NCI-H748 (cell line): ENCODE measurements around the gene CCDC195.
"Not testable (repeated sequence)": the region's sequence is repeated elsewhere in the genome, so short reads cannot be mapped to it uniquely, and the experiment has no call there.

Experiments
- DNase-seq: peaks from one replicate; lab custom pipeline; 2025; ENCODE audit not compliant: unreplicated experiment; lab: John Stamatoyannopoulos, UW

The CCDC195 gene

DNA sequence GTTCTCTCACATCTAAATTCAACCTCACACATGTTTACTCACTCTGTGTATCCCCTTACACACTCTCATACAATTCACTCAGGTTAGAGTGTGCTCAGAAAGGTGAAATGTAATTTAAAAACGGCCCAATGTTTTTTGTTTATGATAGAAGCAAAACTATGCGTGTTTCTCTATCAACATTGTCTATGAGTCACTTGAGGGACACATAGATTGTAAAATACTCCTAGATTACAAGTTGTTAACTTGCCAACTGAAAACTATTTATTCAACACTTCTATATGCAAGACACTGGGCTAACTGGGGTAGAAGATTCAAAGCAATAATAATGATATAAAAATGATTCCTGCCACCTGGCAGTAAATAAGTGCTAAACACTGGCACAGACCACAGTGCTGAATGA is 24.6 kb downstream of the CCDC195 start:
- DNase-seq, result no peak

DNA sequence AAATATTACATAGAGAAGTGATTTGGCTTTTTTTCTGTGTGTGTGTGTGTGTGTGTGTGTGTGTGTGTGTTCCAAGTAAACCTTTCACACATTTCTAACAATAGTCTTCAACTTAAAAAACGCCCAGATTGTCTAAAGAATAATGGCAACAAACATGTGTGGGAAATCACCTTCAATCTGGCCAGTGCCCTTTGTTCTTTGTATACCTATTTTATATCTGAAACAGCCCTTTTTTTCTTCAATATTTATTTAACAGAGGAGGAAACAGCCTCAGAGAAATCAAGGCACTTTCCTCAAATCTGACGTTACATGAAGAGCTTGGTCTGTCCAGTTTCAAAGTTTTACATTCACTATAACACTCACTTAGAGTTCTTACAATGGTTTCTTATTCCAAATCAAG is 25.3 kb downstream of the CCDC195 start:
- no peak for DNase-seq

GRCh38 chr2:224689539-224689938 is 26.6 kb downstream of the CCDC195 start:
- no peak for DNase-seq

GRCh38 chr2:224688997-224689396 is 27.2 kb downstream of the CCDC195 start:
- no peak for DNase-seq

DNA sequence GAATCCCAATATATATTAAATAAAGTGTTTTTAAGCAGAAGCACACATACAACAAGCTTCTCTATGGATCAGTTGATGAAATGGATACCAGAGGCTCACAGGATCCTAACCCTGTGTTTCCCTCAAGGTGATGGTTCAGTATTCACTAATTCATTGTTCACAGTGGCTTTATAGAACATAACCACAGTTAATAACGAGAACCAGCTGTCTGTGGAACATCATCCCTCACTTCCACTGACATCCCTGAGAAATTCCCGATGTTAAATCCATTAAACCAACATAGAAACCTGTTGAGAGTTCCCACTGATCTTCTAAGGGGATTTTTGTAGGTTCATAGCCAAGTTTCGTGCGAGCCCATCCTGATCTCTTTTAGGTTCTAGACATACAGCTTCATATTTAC is 29.0 kb downstream of the CCDC195 start:
- no peak for DNase-seq

DNA sequence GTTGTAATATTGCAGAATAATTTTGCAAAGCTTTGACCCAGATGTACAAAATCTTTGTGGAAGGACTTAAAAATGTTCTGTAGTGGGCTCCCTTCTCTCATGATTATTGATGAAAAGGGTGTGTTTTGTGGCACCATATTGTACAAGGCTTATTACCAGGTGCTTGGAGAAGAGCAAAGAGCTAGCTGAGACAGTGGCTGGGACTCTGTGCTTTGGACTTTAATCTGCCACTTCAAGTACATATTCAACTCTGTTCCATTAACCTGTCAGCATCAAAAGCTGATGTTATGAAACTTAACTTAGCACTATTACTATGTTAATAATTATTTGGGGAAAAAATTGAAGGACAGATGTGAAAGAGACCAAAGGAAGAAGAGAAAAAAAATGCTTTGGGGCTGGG is 31.0 kb downstream of the CCDC195 start:
- no peak for DNase-seq

DNA sequence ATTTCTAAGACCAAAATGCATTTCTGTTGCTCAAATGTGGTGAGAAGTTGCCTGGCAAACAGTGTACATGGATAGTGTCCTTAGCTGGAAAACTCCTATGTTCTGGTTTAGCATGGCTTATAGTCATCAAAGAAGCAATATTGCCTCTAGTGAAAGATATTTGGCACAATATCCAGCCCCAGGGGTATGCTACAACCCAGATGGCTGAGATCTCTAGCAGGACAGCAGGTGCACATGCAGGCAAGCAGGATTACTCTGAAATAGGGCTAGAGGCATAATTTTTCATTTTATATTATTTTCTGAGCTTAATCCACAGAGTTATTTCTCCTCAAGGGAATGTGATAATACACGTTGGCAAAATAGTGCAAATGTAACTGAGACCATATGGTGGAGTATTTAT is 34.0 kb downstream of the CCDC195 start:
- DNase-seq, result no peak

DNA sequence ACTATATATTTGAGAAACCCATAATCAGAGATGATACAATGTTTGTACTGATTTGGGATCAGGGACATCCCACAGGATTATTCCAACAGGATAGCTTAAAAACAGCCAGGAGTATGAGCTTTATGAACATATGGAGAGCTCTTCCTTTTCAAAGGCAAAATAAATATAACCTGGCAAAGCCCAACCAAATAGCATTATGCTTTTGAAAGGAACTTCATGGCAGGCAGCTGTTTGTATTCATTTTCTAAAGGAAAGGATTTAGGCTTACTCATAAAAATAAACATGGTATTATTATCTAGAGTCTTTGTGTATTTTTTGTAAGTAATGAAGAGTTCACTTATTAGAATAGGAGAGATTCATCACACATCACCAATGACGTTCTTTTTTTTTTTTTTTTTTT is 44.4 kb downstream of the CCDC195 start:
- DNase-seq, result peak; percentile 71

DNA sequence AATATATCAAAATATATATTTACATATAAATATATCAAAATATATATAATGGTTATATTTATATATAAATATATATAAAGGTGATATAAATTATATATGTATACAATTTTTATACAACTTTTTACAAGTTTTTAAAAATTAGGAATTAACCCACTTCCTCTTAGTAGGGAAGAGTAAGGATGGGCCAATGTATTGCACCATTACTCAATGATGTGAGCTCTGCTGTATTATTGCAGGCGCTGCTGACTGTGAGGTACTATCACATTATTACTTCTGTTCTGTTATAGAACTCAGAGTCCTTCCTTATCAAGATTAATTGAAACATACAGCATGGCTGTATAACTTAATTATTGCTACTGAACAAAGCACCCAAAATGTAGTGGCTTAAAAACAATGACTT is 46.0 kb downstream of the CCDC195 start:
- DNase-seq, result no peak

DNA sequence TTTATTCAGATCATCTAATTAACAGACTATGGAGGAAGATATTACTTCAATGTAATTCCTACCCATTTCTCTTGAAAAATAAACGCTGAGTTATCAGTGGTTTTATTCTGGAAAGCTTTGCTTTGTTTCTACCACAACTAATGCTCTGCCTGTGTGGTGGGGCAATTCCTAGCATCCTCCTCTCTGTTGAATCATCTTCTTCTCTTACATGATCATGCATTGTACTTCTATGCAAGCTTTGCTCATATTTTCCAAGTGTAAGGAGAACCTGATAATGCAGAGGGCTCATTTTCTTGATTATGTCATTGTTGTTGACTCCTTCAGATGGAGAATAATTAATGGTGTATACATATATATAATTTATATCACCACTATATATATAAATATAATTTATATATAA is 46.7 kb downstream of the CCDC195 start:
- no peak for DNase-seq

GRCh38 chr2:224668123-224668909 is 47.8 kb downstream of the CCDC195 start:
- DNase-seq, result peak; percentile 54

DNA sequence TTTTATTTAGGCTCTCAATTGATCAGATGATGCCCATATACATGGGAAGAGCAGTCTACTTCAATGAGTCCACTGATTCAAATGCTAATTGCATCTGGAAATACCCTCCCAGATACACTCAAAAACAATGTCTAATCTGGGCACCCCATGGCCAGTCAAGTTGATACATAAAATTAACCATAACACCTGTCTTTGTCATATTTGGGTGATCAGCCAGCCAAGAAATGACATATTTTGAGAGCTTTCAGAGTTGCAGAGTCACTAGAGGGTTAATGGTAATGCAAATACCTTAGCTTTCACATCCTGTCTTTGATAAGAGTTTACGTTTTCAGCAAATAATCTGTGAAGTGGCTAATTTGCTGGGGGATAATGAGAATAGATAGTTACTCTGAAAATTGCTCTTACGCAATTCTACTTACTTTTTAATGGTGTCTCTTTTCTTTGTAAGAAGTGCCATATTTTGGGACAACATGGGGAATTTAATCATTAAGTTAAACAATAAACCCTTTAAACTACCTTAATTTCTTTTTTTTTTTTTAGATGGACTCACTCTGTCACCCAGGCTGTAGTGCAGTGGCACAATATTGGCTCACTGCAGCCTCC is 49.1 kb downstream of the CCDC195 start:
- DNase-seq, result peak; percentile 95

DNA sequence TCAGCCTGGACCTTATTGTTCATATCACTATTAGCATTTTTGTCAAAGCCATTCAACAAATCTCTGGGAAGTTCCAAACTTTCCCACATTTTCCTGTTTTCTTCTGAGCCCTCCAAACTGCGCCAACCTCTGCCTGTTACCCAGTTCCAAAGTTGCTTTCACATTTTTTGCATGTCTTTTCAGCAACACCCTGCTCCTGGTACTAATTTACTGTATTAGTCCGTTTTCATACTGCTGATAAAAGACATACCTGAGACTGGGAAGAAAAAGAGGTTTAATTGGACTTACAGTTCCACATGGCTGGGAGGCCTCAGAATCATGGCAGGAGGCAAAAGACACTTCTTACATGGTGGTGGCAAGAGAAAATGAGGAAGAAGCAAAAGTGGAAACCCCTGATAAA is 52.8 kb downstream of the CCDC195 start:
- DNase-seq, result not testable (repeated sequence)

DNA sequence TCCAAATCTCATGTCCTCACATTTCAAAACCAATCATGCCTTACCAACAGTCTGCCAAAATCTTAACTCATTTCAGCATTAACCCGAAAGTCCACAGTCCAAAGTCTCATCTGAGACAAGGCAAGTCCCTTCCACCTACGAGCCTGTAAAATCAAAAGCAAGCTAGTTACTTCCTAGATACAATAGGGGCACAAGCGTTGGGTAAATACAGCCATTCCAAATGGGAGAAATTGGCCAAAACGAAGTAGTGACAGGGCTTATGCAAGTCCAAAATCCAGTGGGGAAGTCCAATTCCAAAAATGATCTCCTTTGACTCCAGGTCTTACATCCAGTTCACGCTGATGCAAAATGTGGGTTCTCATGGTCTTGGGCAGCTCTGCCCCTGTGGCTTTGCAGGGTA is 54.5 kb downstream of the CCDC195 start:
- DNase-seq, result not testable (repeated sequence)

DNA sequence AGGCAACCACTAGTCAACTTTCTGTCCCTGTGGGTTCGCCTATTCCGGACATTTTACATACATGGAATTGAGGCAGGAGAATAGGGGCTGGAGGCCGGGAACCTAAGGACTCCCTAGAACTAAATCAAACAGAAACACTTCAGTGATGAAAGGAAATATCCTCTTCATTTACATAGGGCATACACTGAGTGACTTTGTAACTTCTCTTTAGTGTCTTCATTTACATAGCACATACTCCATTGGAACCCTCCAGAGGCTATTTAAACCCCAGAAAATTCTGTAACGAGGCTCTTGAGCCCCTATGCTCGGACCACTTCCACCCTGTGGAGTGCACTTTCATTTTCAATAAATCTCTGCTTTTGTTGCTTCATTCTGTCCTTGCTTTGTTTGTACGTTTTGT is 56.5 kb downstream of the CCDC195 start:
- DNase-seq, result no peak

GRCh38 chr2:224658780-224659405 is 57.3 kb downstream of the CCDC195 start:
- no peak for DNase-seq

GRCh38 chr2:224657349-224657748 is 58.8 kb downstream of the CCDC195 start:
- no peak for DNase-seq

- no peak for DNase-seq
Observed at GRCh38 chr2:224655006-224655537, 61.1 kb downstream of the CCDC195 start.
